H1 (cell line): ENCODE results near the gene LRTM1. TPM values are rescaled to one million over a fixed set of nuclear protein-coding genes. Genes with fewer than 3 reads are reported as not detected.

Experiments used
- CEBPB ChIP-seq: IDR thresholded peaks from 2 replicates; pipeline ENCODE4 v1.6.1; 2012; ENCODE audit warnings: low read depth, low read length
- CHD7 ChIP-seq: fragments of 300-600 bp; sonication (generic); IDR thresholded peaks from 2 replicates; pipeline ENCODE4 v1.7.1; 2012; ENCODE audit warnings: low read length, moderate library complexity, mild to moderate bottlenecking, inconsistent platforms; ENCODE audit not compliant: insufficient replicate concordance
- GABPA ChIP-seq: IDR thresholded peaks from 2 replicates; pipeline ENCODE4 v1.6.1; 2011; ENCODE audit warnings: mild to moderate bottlenecking, low read length, moderate library complexity, borderline replicate concordance; ENCODE audit not compliant: insufficient read depth
- HDAC2 ChIP-seq, 2 experiments: fragments of 300-600 bp in 1 of 2; sonication (generic) in 1 of 2; IDR thresholded peaks; 2 replicates each; pipeline ENCODE4 v1.6.1; 2011 to 2012; ENCODE audit warnings: low read depth in 2 of 2, low read length in 2 of 2, mild to moderate bottlenecking in 2 of 2, moderate library complexity in 2 of 2, borderline replicate concordance in 1 of 2, inconsistent platforms in 1 of 2
- NRF1 ChIP-seq: IDR thresholded peaks from 2 replicates; pipeline ENCODE4 v1.6.1; 2011; ENCODE audit warnings: mild to moderate bottlenecking, low read depth, low read length, improper control_type of control experiment
- RFX5 ChIP-seq: IDR thresholded peaks from 2 replicates; pipeline ENCODE4 v1.6.1; 2011; ENCODE audit warnings: low read depth, low read length, improper control_type of control experiment, borderline replicate concordance
- SIRT6 ChIP-seq: IDR thresholded peaks from one replicate; pipeline ENCODE4 v1.7.1; 2012; ENCODE audit warnings: low read length, inconsistent platforms
- SP2 ChIP-seq: IDR thresholded peaks from 2 replicates; pipeline ENCODE4 v1.6.1; 2012; ENCODE audit warnings: mild to moderate bottlenecking, low read length, inconsistent platforms
- SP4 ChIP-seq: IDR thresholded peaks from 2 replicates; pipeline ENCODE4 v1.6.1; 2012; ENCODE audit warnings: low read length, inconsistent platforms
- TAF1 ChIP-seq: IDR thresholded peaks from 2 replicates; pipeline ENCODE4 v1.6.1; 2011; ENCODE audit warnings: mild to moderate bottlenecking, low read depth, low read length
- polyA plus RNA-seq, 7 experiments: library from polyadenylated mRNA; depleted of rRNA in 3 of 7; stranded (reverse) in 5 of 7; unstranded in 2 of 7; fragments of >200 nt in 5 of 7; fragments of 200-250 nt in 2 of 7; gene quantifications; 1 replicate in 5 of 7; 2 replicates in 1 of 7; 4 replicates in 1 of 7; pipeline versions ENCODE4 v1.2.1 to v1.2.3, GENCODE V29; 2011 to 2013; ENCODE audit warnings: missing spikeins in 2 of 7, mixed read lengths in 2 of 7
- total RNA-seq: library from RNA; stranded (reverse); fragmentation: NEBNext Ultra II Directional; extraction: Animal tissue kit (Norgen Biotek cat#: 25700); gene quantifications from 2 replicates; pipeline ENCODE4 v1.2.1, GENCODE V29; 2021

Gene LRTM1
- total and polyA plus RNA-seq, 2 of the 8 experiments (the other 6 are each of a cell fraction or from before 2014, with no cell fraction given): not detected

GRCh38 chr3:54901906-54902685, 25.8 kb downstream of the LRTM1 start (continued):
- TF ChIP-seq CHD7 (no peak), TAF1 (no peak), SP4 (no peak), NRF1 (no peak), CEBPB (no peak), RFX5 (no peak), HDAC2 (IDR thresholded peaks at IDR 0.05; ENCODE audit: borderline replicate concordance in 1 of 2, low read depth in 2 of 2, low read length in 2 of 2) (no peak), SP2 (no peak), GABPA (no peak), SIRT6 (no peak)
